Retinal pigment epithelial cell (primary cell): Measurements from ENCODE around the gene SLC26A8.

Source experiments
- DNase-seq: peaks from one replicate; pipeline ENCODE4 v3.0.0-alpha.2; 2010; ENCODE audit warnings: low read depth
- H3K4me3 ChIP-seq: 2 replicates; pipeline ENCODE4 v1.5.1; 2011; ENCODE audit warnings: mild to moderate bottlenecking, low read length, control low read depth, moderate library complexity
- TF ChIP-seq, protein P1 (sequence below): conservative IDR thresholded peaks from 2 replicates; pipeline ENCODE4 v1.5.1; 2011; ENCODE audit warnings: low read depth, low read length, control low read depth, inconsistent platforms

Gene SLC26A8, protein sequence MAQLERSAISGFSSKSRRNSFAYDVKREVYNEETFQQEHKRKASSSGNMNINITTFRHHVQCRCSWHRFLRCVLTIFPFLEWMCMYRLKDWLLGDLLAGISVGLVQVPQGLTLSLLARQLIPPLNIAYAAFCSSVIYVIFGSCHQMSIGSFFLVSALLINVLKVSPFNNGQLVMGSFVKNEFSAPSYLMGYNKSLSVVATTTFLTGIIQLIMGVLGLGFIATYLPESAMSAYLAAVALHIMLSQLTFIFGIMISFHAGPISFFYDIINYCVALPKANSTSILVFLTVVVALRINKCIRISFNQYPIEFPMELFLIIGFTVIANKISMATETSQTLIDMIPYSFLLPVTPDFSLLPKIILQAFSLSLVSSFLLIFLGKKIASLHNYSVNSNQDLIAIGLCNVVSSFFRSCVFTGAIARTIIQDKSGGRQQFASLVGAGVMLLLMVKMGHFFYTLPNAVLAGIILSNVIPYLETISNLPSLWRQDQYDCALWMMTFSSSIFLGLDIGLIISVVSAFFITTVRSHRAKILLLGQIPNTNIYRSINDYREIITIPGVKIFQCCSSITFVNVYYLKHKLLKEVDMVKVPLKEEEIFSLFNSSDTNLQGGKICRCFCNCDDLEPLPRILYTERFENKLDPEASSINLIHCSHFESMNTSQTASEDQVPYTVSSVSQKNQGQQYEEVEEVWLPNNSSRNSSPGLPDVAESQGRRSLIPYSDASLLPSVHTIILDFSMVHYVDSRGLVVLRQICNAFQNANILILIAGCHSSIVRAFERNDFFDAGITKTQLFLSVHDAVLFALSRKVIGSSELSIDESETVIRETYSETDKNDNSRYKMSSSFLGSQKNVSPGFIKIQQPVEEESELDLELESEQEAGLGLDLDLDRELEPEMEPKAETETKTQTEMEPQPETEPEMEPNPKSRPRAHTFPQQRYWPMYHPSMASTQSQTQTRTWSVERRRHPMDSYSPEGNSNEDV

DNA sequence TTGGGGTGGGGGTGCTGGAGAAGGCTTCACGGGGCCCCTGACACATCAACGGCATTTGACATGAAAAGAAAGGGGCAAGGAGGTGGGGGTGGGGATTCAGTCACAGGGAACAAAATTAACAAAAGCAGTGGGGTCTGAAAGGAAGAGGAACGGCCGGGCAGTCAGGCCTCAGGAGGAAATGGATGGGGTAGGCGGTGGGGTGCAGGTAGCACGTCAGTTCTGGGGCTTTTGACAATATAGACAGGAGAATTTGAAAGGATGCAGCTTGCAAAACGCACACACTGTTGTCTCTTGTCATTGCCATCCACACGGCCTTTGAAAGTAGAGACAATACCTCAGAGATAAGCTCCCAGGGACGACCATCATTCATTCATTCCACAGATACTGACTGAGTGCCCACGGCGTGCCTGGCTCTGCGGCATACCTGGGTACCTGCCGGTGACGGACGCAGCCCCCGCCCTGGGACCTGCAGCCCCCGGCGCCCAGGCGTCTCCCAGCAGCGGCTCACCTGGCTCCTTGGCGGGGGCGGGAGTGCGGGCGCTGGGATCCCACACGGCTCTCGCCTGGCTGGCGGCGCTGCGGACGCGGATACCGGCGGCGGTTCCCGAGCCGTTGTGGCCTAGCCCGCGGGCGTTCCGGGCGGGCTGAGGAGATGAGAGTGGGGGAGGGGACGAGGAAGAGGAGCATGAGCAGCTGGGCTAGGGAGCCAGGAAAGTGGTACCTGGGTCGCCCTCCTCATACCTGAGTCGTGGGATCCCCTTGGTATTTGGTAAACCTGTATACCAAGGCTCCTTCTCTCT, at the start of gene SLC26A8:
Gene SLC26A8, minus strand, starts transcription at position 646 of the 800 bp plus-strand sequence. CDS start 4,934 bp downstream, outside the sequence.
- TF ChIP-seq, protein P1, sequence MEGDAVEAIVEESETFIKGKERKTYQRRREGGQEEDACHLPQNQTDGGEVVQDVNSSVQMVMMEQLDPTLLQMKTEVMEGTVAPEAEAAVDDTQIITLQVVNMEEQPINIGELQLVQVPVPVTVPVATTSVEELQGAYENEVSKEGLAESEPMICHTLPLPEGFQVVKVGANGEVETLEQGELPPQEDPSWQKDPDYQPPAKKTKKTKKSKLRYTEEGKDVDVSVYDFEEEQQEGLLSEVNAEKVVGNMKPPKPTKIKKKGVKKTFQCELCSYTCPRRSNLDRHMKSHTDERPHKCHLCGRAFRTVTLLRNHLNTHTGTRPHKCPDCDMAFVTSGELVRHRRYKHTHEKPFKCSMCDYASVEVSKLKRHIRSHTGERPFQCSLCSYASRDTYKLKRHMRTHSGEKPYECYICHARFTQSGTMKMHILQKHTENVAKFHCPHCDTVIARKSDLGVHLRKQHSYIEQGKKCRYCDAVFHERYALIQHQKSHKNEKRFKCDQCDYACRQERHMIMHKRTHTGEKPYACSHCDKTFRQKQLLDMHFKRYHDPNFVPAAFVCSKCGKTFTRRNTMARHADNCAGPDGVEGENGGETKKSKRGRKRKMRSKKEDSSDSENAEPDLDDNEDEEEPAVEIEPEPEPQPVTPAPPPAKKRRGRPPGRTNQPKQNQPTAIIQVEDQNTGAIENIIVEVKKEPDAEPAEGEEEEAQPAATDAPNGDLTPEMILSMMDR = no peak
- H3K4me3 ChIP-seq = no peak within 1 kb of the TSS
- DNase-seq = no peak

DNA sequence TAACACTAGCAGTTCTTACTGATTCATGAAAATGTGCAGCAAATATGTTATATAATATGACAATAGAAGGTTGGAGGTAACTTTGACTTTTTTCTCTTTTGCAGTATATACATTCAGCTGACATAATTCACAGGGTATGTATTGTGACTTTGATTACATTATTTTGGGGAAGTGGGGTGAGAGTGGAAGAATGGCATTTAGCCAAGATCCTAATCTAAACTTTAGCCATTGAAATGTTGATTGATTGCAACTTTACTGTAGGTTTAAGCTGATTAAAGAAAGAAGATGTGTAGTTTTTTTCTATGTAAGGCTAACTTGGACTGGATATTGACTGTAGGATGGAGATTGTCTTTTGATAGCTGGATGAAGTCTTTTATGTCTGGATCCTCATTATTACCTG, 49.1 kb upstream of the SLC26A8 start:
- no peak for DNase-seq
- TF ChIP-seq, protein P1 = no peak
- H3K4me3 ChIP-seq = no peak overlapping the region

DNA sequence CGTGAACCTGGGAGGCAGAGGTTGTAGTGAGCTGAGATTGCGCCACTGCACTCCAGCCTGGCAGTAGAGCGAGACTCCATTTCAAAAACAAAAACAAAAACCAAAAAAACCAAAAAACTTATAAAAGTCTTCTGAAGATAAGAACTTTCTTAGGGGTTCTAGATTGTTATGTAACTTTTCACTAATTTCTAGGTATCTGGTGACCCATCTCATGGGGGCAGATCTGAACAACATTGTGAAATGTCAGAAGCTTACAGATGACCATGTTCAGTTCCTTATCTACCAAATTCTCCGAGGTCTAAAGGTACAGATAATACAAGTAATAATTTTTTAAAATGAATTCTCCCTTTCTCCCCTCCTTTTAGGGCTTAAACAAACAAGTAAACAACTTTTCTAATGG, 48.2 kb upstream of the SLC26A8 start:
- no peak for DNase-seq
- TF ChIP-seq, protein P1 = no peak
- no peak overlapping the region for H3K4me3 ChIP-seq

DNA sequence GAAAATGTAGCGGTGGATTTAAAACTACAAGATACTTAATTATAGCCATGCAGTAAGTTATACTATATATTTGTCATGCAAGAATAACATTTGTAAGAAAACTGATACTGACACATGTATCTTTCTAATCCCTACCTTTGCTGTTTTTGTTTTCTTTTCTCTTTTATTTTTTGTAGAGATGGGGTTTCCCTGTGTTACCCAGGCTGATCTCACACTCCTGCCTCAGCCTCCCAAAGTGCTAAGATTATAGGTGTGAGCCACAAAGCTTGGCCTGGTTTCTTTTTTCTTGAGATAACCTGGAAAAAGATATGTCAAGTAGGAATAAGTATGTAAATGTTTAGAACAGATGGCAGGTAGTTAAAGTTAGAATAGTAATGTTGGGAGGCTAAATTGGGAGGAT, 47.3 kb upstream of the SLC26A8 start:
- TF ChIP-seq, protein P1 = no peak
- DNase-seq = no peak
- no peak overlapping the region for H3K4me3 ChIP-seq

DNA sequence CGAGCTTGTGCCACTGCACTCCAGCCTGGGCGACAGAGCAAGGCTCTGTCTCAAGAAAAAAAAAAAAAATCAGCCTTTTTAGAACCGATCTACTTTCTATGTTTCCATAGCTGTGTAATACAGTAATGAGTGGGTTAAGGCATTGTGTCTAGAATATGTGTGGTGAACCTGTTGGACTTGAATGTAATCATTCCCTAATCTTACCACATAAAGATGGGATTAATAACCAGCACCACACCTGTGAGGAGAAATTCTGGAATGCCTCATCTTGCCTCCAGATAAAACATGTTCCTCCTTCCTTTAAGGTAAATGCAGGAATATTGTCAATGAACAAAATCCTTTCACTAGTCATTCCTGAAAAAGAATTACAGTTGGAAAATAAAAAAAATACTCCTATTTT, 46.8 kb upstream of the SLC26A8 start:
- DNase-seq = no peak
- no peak overlapping the region for H3K4me3 ChIP-seq
- TF ChIP-seq, protein P1 = no peak

DNA sequence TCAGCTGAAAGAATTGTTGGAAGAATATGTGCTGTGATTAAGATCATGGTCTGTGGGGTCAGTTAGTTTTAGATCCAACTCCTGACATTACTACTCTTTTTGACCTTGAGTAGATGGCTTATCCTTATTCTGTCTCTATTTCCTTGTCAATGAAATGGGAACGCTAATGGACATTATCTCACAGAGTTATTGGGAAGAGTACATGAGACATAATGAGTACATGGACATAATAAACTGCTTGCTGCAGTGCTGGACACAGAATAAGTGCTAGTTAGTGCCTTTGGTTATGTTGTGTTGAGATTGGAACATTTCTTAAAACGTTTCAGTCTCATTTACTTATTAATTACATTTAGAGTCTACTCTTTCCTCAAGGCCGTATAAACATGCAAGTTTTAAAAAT, 45.8 kb upstream of the SLC26A8 start:
- DNase-seq = no peak
- no peak overlapping the region for H3K4me3 ChIP-seq
- TF ChIP-seq, protein P1 = no peak
